ENCODE results near the gene KCMF1. TPM values are rescaled to one million over a fixed set of nuclear protein-coding genes. Genes with fewer than 3 reads are reported as not detected.

The KCMF1 gene
- total RNA-seq, 1 experiment from 2014 or later = 73.6 TPM

DNA sequence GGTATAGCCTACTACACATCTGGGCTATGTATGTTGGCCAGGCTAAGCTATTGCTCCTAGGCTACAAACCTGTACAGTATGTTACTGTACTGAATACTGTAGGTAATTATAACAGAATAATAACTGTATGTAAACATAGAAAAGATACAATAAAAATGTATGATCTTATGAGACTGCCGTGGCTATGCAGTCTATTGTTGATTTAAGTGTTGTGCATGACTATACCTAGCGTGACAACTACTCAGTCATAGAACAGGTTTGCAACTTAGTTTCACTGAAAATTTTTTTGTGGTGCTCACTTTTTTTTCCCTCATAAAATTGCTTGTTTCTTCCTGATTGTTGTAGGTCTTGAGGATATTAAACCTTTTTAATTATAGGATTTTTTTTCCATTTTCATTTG lies 25.9 kb downstream of the KCMF1 start:
- no peaks in the 10 kb centered on the region for H3K9me3 ChIP-seq (ENCODE audit: low read length)
- H2AFZ ChIP-seq (ENCODE audit: low read length) = no peak overlapping the region
- intact Hi-C loops (cut with micrococcal nuclease) = no loop called here
- H4K20me1 ChIP-seq (ENCODE audit: low read length) = peaks cover 19% of the 10 kb centered on the region
- no peaks in the 10 kb centered on the region for H3F3A ChIP-seq (ENCODE audit: low read length, unreplicated experiment)
- no peaks in the 10 kb centered on the region for H3K27me3 ChIP-seq (ENCODE audit: low read length)
- peak; percentile 94 for ATAC-seq
- peak overlapping the region; percentile 58 for H3K4me2 ChIP-seq (ENCODE audit: low read length)
- H3K4me3 ChIP-seq (ENCODE audit: low read length) = no peak overlapping the region
- TF ChIP-seq EZH2 (IDR thresholded peaks at IDR 0.05; ENCODE audit: low read length, unreplicated experiment) (no peak), EZH2phosphoT487 (IDR thresholded peaks at IDR 0.05; ENCODE audit: borderline replicate concordance, low read length) (no peak)
- TF ChIP-seq, protein P1, sequence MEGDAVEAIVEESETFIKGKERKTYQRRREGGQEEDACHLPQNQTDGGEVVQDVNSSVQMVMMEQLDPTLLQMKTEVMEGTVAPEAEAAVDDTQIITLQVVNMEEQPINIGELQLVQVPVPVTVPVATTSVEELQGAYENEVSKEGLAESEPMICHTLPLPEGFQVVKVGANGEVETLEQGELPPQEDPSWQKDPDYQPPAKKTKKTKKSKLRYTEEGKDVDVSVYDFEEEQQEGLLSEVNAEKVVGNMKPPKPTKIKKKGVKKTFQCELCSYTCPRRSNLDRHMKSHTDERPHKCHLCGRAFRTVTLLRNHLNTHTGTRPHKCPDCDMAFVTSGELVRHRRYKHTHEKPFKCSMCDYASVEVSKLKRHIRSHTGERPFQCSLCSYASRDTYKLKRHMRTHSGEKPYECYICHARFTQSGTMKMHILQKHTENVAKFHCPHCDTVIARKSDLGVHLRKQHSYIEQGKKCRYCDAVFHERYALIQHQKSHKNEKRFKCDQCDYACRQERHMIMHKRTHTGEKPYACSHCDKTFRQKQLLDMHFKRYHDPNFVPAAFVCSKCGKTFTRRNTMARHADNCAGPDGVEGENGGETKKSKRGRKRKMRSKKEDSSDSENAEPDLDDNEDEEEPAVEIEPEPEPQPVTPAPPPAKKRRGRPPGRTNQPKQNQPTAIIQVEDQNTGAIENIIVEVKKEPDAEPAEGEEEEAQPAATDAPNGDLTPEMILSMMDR (conservative IDR thresholded peaks at IDR 0.05; ENCODE audit: low read depth, low read length) = no peak
- peak overlapping the region; percentile 64 for H3K9ac ChIP-seq (ENCODE audit: low read length)
- H3K36me3 ChIP-seq (ENCODE audit: low read depth, low read length) = no peaks in the 10 kb centered on the region
- BruUV-seq (replicated peaks) = no TSS peak
- H3K9me2 ChIP-seq (replicated peaks; ENCODE audit: low read length) = no peaks in the 10 kb centered on the region
- ChIA-PET CTCF (no interaction called here), POLR2A (ENCODE audit: unreplicated experiment) (no interaction called here)
- peaks cover 26% of the 10 kb centered on the region for H3K4me1 ChIP-seq (ENCODE audit: insufficient read depth, low read length)
- peaks cover 98% of the 10 kb centered on the region for H3K79me2 ChIP-seq (ENCODE audit: low read length)
- H3K27ac ChIP-seq (ENCODE audit: low read length) = peak overlapping the region; percentile 92
- DNase-seq = peak; percentile 82

DNA sequence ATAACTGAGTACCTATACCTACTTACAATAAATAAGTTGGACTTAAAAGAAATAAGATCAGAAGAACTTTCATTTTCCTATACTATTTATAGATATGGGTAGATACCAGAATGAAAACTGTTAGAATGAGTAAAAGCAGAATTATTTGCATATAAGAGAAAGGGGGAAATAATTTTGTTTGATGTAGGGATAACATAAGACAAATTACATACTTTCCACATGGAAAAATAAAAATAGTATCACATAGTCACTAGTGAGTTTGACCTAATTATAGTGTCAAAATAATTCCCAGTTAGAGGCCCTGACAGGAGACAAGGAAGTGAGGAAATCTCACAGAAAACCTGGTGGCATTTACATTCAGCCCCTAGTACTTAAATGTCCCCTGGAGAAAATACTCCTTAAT lies 28.6 kb downstream of the KCMF1 start:
- no peak overlapping the region for H3K4me2 ChIP-seq (ENCODE audit: low read length)
- ATAC-seq (no peak), DNase-seq (no peak)
- ChIA-PET POLR2A (ENCODE audit: unreplicated experiment) (no interaction called here), CTCF (no interaction called here)
- H3K27ac ChIP-seq (ENCODE audit: low read length) = no peak overlapping the region
- H3K9me2 ChIP-seq (replicated peaks; ENCODE audit: low read length) = no peaks in the 10 kb centered on the region
- no TSS peak for BruUV-seq (replicated peaks)
- no peak overlapping the region for H3K9ac ChIP-seq (ENCODE audit: low read length)
- intact Hi-C loops (cut with micrococcal nuclease) = no loop called here
- TF ChIP-seq EZH2 (IDR thresholded peaks at IDR 0.05; ENCODE audit: low read length, unreplicated experiment) = no peak
- TF ChIP-seq EZH2phosphoT487 (IDR thresholded peaks at IDR 0.05; ENCODE audit: borderline replicate concordance, low read length) = no peak
- TF ChIP-seq, protein P1 (conservative IDR thresholded peaks at IDR 0.05; ENCODE audit: low read depth, low read length) = no peak
- no peak overlapping the region for H3K4me3 ChIP-seq (ENCODE audit: low read length)
- peaks cover 17% of the 10 kb centered on the region for H4K20me1 ChIP-seq (ENCODE audit: low read length)
- no peaks in the 10 kb centered on the region for H3K36me3 ChIP-seq (ENCODE audit: low read depth, low read length)
- H3K79me2 ChIP-seq (ENCODE audit: low read length) = peaks cover 99% of the 10 kb centered on the region
- peaks cover 36% of the 10 kb centered on the region for H3K4me1 ChIP-seq (ENCODE audit: insufficient read depth, low read length)
- no peaks in the 10 kb centered on the region for H3F3A ChIP-seq (ENCODE audit: low read length, unreplicated experiment)
- no peaks in the 10 kb centered on the region for H3K27me3 ChIP-seq (ENCODE audit: low read length)
- no peaks in the 10 kb centered on the region for H3K9me3 ChIP-seq (ENCODE audit: low read length)
- no peak overlapping the region for H2AFZ ChIP-seq (ENCODE audit: low read length)

DNA sequence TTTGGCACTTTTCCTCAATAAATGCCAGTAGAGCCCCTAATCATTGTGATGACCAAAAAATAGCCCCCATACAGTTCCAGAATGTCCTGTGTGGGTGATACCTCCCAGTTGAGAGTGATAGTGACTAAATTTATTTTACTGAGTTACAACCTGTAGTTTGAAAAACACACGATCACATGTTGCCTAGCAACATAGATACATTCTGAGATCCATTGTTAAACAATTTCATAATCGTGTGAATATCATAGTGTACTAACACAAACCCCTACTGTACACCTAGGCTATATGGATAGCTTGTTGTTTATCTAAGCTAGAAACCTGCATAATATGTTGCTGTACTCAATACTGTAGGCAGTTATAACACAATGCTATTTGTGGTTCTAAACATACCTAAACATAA lies 30.6 kb downstream of the KCMF1 start:
- Histone ChIP-seq H3K36me3 (ENCODE audit: low read depth, low read length) (no peaks in the 10 kb centered on the region), H3K4me3 (ENCODE audit: low read length) (no peak overlapping the region), H3K4me1 (ENCODE audit: insufficient read depth, low read length) (peaks cover 30% of the 10 kb centered on the region), H3K4me2 (ENCODE audit: low read length) (no peak overlapping the region), H3K9me3 (ENCODE audit: low read length) (no peaks in the 10 kb centered on the region), H3K27ac (ENCODE audit: low read length) (no peak overlapping the region), H3F3A (ENCODE audit: low read length, unreplicated experiment) (no peaks in the 10 kb centered on the region), H3K27me3 (ENCODE audit: low read length) (no peaks in the 10 kb centered on the region), H4K20me1 (ENCODE audit: low read length) (peaks cover 21% of the 10 kb centered on the region), H3K9me2 (replicated peaks; ENCODE audit: low read length) (no peaks in the 10 kb centered on the region), H2AFZ (ENCODE audit: low read length) (no peak overlapping the region), H3K9ac (ENCODE audit: low read length) (no peak overlapping the region), H3K79me2 (ENCODE audit: low read length) (peaks cover 99% of the 10 kb centered on the region)
- intact Hi-C loops (cut with micrococcal nuclease) = no loop called here
- ATAC-seq = no peak
- ChIA-PET POLR2A (ENCODE audit: unreplicated experiment) (interaction anchor here (0.7 kb wide), 1 partner anchor 197 kb away, joined by 3 read pairs; no protein-coding TSS in a partner anchor), CTCF (no interaction called here)
- no TSS peak for BruUV-seq (replicated peaks)
- DNase-seq = peak; percentile 28
- TF ChIP-seq, protein P1 (conservative IDR thresholded peaks at IDR 0.05; ENCODE audit: low read depth, low read length) = no peak
- TF ChIP-seq EZH2 (IDR thresholded peaks at IDR 0.05; ENCODE audit: low read length, unreplicated experiment) = no peak
- TF ChIP-seq EZH2phosphoT487 (IDR thresholded peaks at IDR 0.05; ENCODE audit: borderline replicate concordance, low read length) = no peak

All from PC-3 (cell line).